SU-DHL-6 (cell line): Measurements from ENCODE around the gene SDS.

Source experiments
- H2AFZ ChIP-seq: fragments of 200-600 bp; sonication (generic); 2 replicates; pipeline ENCODE4 v1.6.1; 2014; ENCODE audit warnings: low read depth, mild to moderate bottlenecking, moderate library complexity, mixed read lengths, antibody characterized with exemption, low read length; ENCODE audit not compliant: severe bottlenecking
- H3F3A ChIP-seq: fragments of 200-600 bp; shearing (Covaris generic); 2 replicates; pipeline ENCODE4 v1.6.0; 2016; ENCODE audit warnings: antibody characterized with exemption, mild to moderate bottlenecking; ENCODE audit not compliant: insufficient read depth
- H3K27ac ChIP-seq: fragments of 200-600 bp; sonication (generic); 2 replicates; pipeline ENCODE4 v1.5.1; 2016; ENCODE audit warnings: low read depth, mild to moderate bottlenecking, low read length, moderate library complexity, mixed read lengths
- H3K27me3 ChIP-seq: fragments of 200-600 bp; sonication (generic), shearing (Covaris generic); 2 replicates; pipeline ENCODE4 v1.6.0; 2014; ENCODE audit warnings: mild to moderate bottlenecking, low read length
- H3K36me3 ChIP-seq: fragments of 200-600 bp; sonication (generic); 2 replicates; pipeline ENCODE4 v1.6.1; 2014; ENCODE audit warnings: mild to moderate bottlenecking, low read length, mixed read lengths
- H3K4me2 ChIP-seq: fragments of 300-600, 200-600 bp; shearing (Covaris generic), sonication (generic); 2 replicates; pipeline ENCODE4 v1.6.0; 2014; ENCODE audit warnings: low read length, low read depth, mild to moderate bottlenecking; ENCODE audit not compliant: poor library complexity, severe bottlenecking
- H3K4me3 ChIP-seq: fragments of 200-600 bp; sonication (generic); 2 replicates; pipeline ENCODE4 v1.5.1; 2014; ENCODE audit warnings: antibody characterized with exemption, low read length, mild to moderate bottlenecking, mixed read lengths; ENCODE audit not compliant: insufficient read depth, poor library complexity, severe bottlenecking
- H3K79me2 ChIP-seq: fragments of 200-600 bp; sonication (generic); 2 replicates; pipeline ENCODE4 v1.6.1; 2014; ENCODE audit warnings: mild to moderate bottlenecking, low read length, moderate library complexity; ENCODE audit not compliant: insufficient read depth
- H3K9ac ChIP-seq: fragments of 200-600 bp; sonication (generic); 2 replicates; pipeline ENCODE4 v1.7.0; 2014; ENCODE audit warnings: mild to moderate bottlenecking, low read length
- H3K9me2 ChIP-seq: fragments of 200-600 bp; sonication (generic); replicated peaks from 2 replicates; pipeline ENCODE4 v1.6.1; 2014; ENCODE audit warnings: low read length; ENCODE audit not compliant: insufficient read depth
- H3K9me3 ChIP-seq: fragments of 200-600 bp; sonication (generic); 2 replicates; pipeline ENCODE4 v1.6.1; 2014; ENCODE audit warnings: low read length, mixed read lengths; ENCODE audit not compliant: insufficient read depth
- H4K20me1 ChIP-seq: fragments of 200-600 bp; sonication (generic); 2 replicates; pipeline ENCODE4 v1.6.1; 2014; ENCODE audit warnings: low read depth, mild to moderate bottlenecking, antibody characterized with exemption, low read length, moderate library complexity, mixed read lengths
- CTCF ChIP-seq: fragments of 200-600 bp; sonication (generic); IDR thresholded peaks from one replicate; pipeline ENCODE4 v1.5.1; 2017; ENCODE audit warnings: antibody characterized with exemption, mild to moderate bottlenecking, low read length, moderate library complexity; ENCODE audit not compliant: insufficient read depth, poor library complexity, severe bottlenecking
- EZH2phosphoT487 ChIP-seq: fragments of 200-600 bp; sonication (generic), shearing (Covaris generic); conservative IDR thresholded peaks from 2 replicates; pipeline ENCODE4 v1.6.1; 2018; ENCODE audit warnings: mild to moderate bottlenecking, antibody characterized with exemption, low read length, moderate library complexity, mixed read lengths

Gene SDS

GRCh38 chr12:113436586-113436985 lies 32.9 kb upstream of the SDS start:
- H3K4me3 ChIP-seq: no peak overlapping the region
- H3K9me3 ChIP-seq: no peaks in the 10 kb centered on the region
- no peaks in the 10 kb centered on the region for H3K27me3 ChIP-seq
- no peaks in the 10 kb centered on the region for H3K79me2 ChIP-seq
- H3K27ac ChIP-seq: no peak overlapping the region
- H3K4me2 ChIP-seq: no peak overlapping the region
- no peaks in the 10 kb centered on the region for H3K36me3 ChIP-seq
- TF ChIP-seq CTCF (no peak), EZH2phosphoT487 (no peak)
- H4K20me1 ChIP-seq: no peaks in the 10 kb centered on the region
- H3F3A ChIP-seq: no peaks in the 10 kb centered on the region
- no peak overlapping the region for H2AFZ ChIP-seq
- H3K9ac ChIP-seq: no peak overlapping the region
- H3K9me2 ChIP-seq: no peaks in the 10 kb centered on the region

GRCh38 chr12:113435367-113435766 lies 31.7 kb upstream of the SDS start:
- no peak overlapping the region for H3K9ac ChIP-seq
- H4K20me1 ChIP-seq: no peaks in the 10 kb centered on the region
- no peaks in the 10 kb centered on the region for H3K9me3 ChIP-seq
- TF ChIP-seq EZH2phosphoT487 (no peak), CTCF (no peak)
- no peak overlapping the region for H2AFZ ChIP-seq
- H3K79me2 ChIP-seq: no peaks in the 10 kb centered on the region
- no peaks in the 10 kb centered on the region for H3K27me3 ChIP-seq
- no peaks in the 10 kb centered on the region for H3K9me2 ChIP-seq
- H3K27ac ChIP-seq: no peak overlapping the region
- no peaks in the 10 kb centered on the region for H3K36me3 ChIP-seq
- no peaks in the 10 kb centered on the region for H3F3A ChIP-seq
- no peak overlapping the region for H3K4me2 ChIP-seq
- H3K4me3 ChIP-seq: no peak overlapping the region

- Histone ChIP-seq H3K79me2 (no peaks in the 10 kb centered on the region), H4K20me1 (no peaks in the 10 kb centered on the region), H3K4me3 (no peak overlapping the region), H3K27ac (no peak overlapping the region), H2AFZ (no peak overlapping the region), H3F3A (no peaks in the 10 kb centered on the region), H3K9ac (no peak overlapping the region), H3K27me3 (no peaks in the 10 kb centered on the region; the same call in 1 of the 2 replicates), H3K4me2 (no peak overlapping the region), H3K36me3 (no peaks in the 10 kb centered on the region), H3K9me3 (no peaks in the 10 kb centered on the region), H3K9me2 (no peaks in the 10 kb centered on the region)
- no peak for TF ChIP-seq CTCF
Measured at GRCh38 chr12:113432986-113433385, 29.3 kb upstream of the SDS start.

GRCh38 chr12:113428482-113428881 lies 24.8 kb upstream of the SDS start:
- H3K9me2 ChIP-seq: no peaks in the 10 kb centered on the region
- no peak overlapping the region for H2AFZ ChIP-seq
- no peak overlapping the region for H3K27ac ChIP-seq
- TF ChIP-seq EZH2phosphoT487 (no peak), CTCF (no peak)
- H3F3A ChIP-seq: no peaks in the 10 kb centered on the region
- no peaks in the 10 kb centered on the region; the same call in 1 of the 2 replicates for H3K27me3 ChIP-seq
- no peaks in the 10 kb centered on the region for H4K20me1 ChIP-seq
- no peak overlapping the region for H3K4me3 ChIP-seq
- H3K9ac ChIP-seq: no peak overlapping the region
- H3K36me3 ChIP-seq: no peaks in the 10 kb centered on the region
- H3K79me2 ChIP-seq: no peaks in the 10 kb centered on the region
- no peaks in the 10 kb centered on the region for H3K9me3 ChIP-seq
- no peak overlapping the region for H3K4me2 ChIP-seq
